Heart left ventricle (tissue), 16 donors: ENCODE data around the gene SLAIN1. TPM values are rescaled to one million over a fixed set of nuclear protein-coding genes. Genes with fewer than 3 reads are reported as not detected.

Experiments used
- ATAC-seq, 4 donors: fragments of 200-7000 bp; cut with Tn5 transposase; one replicate each; pipeline ENCODE4 v1.9.1; 2020 to 2022; ENCODE audit warnings: moderate library complexity in 4 of 4, mild to moderate bottlenecking in 3 of 4, moderate number of reproducible peaks in 1 of 4
- DNase-seq, 5 donors: peaks; one replicate each; pipeline ENCODE4 v3.0.0-alpha.2; 2020
- H3K27ac ChIP-seq, 12 donors: fragments of 200-600 bp; sonication (generic) in 4 of 12; one replicate each; pipeline versions ENCODE4 v1.5.0 to v1.8.0; 2016 to 2022; ENCODE audit warnings: mild to moderate bottlenecking in 2 of 12
- H3K27me3 ChIP-seq, 9 donors: fragments of 200-600 bp; sonication (generic) in 2 of 9; one replicate each; pipeline versions ENCODE4 v1.5.1 to v1.8.0; 2016 to 2022; ENCODE audit warnings: mild to moderate bottlenecking in 3 of 9
- H3K36me3 ChIP-seq, 9 donors: fragments of 200-600 bp; sonication (generic) in 2 of 9; one replicate each; pipeline versions ENCODE4 v1.5.0 to v1.8.0; 2018 to 2022; ENCODE audit warnings: mild to moderate bottlenecking in 2 of 9
- H3K4me1 ChIP-seq, 12 donors: fragments of 200-600 bp; sonication (generic) in 4 of 12; one replicate each; pipeline versions ENCODE4 v1.5.0 to v1.8.0; 2016 to 2022; ENCODE audit warnings: mild to moderate bottlenecking in 3 of 12
- H3K4me3 ChIP-seq, 12 donors: fragments of 200-600 bp; sonication (generic) in 4 of 12; one replicate each; pipeline versions ENCODE4 v1.5.0 to v1.8.0; 2017 to 2022; ENCODE audit warnings: mild to moderate bottlenecking in 9 of 12, moderate library complexity in 4 of 12
- H3K9me3 ChIP-seq, 12 donors: fragments of 200-600 bp; sonication (generic) in 4 of 12; one replicate each; pipeline versions ENCODE4 v1.5.0 to v1.8.0; 2016 to 2022; ENCODE audit warnings: mild to moderate bottlenecking in 1 of 12
- CTCF ChIP-seq, 12 donors: fragments of 200-600 bp; sonication (generic) in 4 of 12; IDR thresholded peaks; one replicate each; pipeline versions ENCODE4 v1.5.0 to v1.8.0; 2018 to 2022; ENCODE audit warnings: antibody characterized with exemption in 12 of 12, mild to moderate bottlenecking in 5 of 12
- POLR2A ChIP-seq, 2 donors: fragments of 450-650 bp; IDR thresholded peaks; one replicate each; pipeline ENCODE4 v1.6.1; 2017; ENCODE audit warnings: antibody characterized with exemption in 2 of 2, mild to moderate bottlenecking in 2 of 2, moderate library complexity in 2 of 2
- WGBS, 4 donors: extraction: QIAGEN DNeasy Blood & Tissue Kit in 2 of 4; methylation state at CpG; one replicate each; pipeline versions ENCODE4 v1.1.5 to v1.1.7; 2013 to 2018; 5-methylcytosine and 5-hydroxymethylcytosine counted together
- intact Hi-C, 10 donors: fragments of 100-400 bp; cut with DNase I; formaldehyde crosslinking; loops; one replicate each; pipeline versions ENCODE4 v1.11.1 to v1.14.2; 2022
- polyA plus RNA-seq, 2 donors: library from polyadenylated mRNA; stranded (reverse); fragments of 200-250 nt; gene quantifications; one replicate each; pipeline ENCODE4 v1.2.3, GENCODE V29; 2013
- total RNA-seq, 9 donors: library from RNA; depleted of rRNA in 2 of 9; stranded (reverse); fragments of >200 nt in 2 of 9; fragmentation: NEBNext Ultra II Directional in 3 of 9; extraction: Animal tissue kit (Norgen Biotek cat#: 25700) in 3 of 9; gene quantifications; one replicate each; pipeline versions ENCODE4 v1.1.0 to v1.2.4, GENCODE V29; 2016 to 2023
- donor health status: ischemic (EF 13 %, LVEDD 7.1; RV severe dilation, severe dysfunction).
- donor health status: healthy with polysubstance abuse.
- donor health status: DM: no; HTN: yes; CAD: no.
- donor health status: DM: no; HTN: no; CAD: no.
- donor health status: ischemic (EF 25% LVEDD 6.9; RV normal size, moderate dysfunction).
- donor health status: ischemic (EF 25% LVEDD 5.7; RV mildly dilated, moderate dysfunction).
- donor health status: healthy.
- donor health status: DM: yes; HTN: yes; CAD: no.
- donor health status: ischemic (EF 35%, LVEDD 5.7; RV mildly dilated, moderate dysfunction).
- donor health status: nonischemic (EF 11% LVEDD 7.7; RV severe dilation, severe dysfunction).
- donor health status: DM: yes; HTN: yes; CAD: no.
- donor health status: PGD.
- donor health status: ischemic (EF 29% LVEDD 5.4; RV normal size, mild dysfunction).
- donor health status: nonischemic (EF 23%, LVEDD 6.1; RV moderate dilation, normal function).

SLAIN1 gene
- total and polyA plus RNA-seq, 11 donors: 2.3 to 14.9 (median 7.0) TPM

- no peaks in the 10 kb centered on the region for H3K36me3 ChIP-seq
- TF ChIP-seq POLR2A (IDR thresholded peaks at IDR 0.05): no peak
- no peak for TF ChIP-seq CTCF (IDR thresholded peaks at IDR 0.05)
- peak in 1 of 4 donors; percentile 12 for ATAC-seq
- intact Hi-C loops: no loop called here
- 62 to 75% (median 63%) methylated on average over 8 of the region's 8 CpGs for whole genome bisulfite sequencing, 4 donors
- H3K27me3 ChIP-seq: no peaks in the 10 kb centered on the region
- H3K4me1 ChIP-seq: peaks cover 0 to 21% (median 6%) of the 10 kb centered on the region in 12 donors
- H3K27ac ChIP-seq: no peak overlapping the region
- H3K9me3 ChIP-seq: no peaks in the 10 kb centered on the region
- no peak overlapping the region for H3K4me3 ChIP-seq
- DNase-seq: no peak
Observed at GRCh38 chr13:77729502-77730221, 32.2 kb downstream of the SLAIN1 start.

- TF ChIP-seq POLR2A (IDR thresholded peaks at IDR 0.05) (no peak), CTCF (IDR thresholded peaks at IDR 0.05) (no peak)
- DNase-seq: no peak
- Histone ChIP-seq H3K27me3 (no peaks in the 10 kb centered on the region), H3K4me3 (no peak overlapping the region), H3K9me3 (no peaks in the 10 kb centered on the region), H3K36me3 (no peaks in the 10 kb centered on the region), H3K27ac (no peak overlapping the region), H3K4me1 (peaks cover 0 to 21% (median 6%) of the 10 kb centered on the region in 12 donors)
- intact Hi-C loops: no loop called here
- ATAC-seq: no peak
- WGBS, 4 donors: 92 to 100% (median 95%) methylated on average over 1 of the region's 1 CpG
Observed at GRCh38 chr13:77730572-77730971, 33.1 kb downstream of the SLAIN1 start.

GRCh38 chr13:77732287-77732686, 34.8 kb downstream of the SLAIN1 start:
- Histone ChIP-seq H3K36me3 (no peaks in the 10 kb centered on the region), H3K27ac (no peak overlapping the region), H3K4me3 (no peak overlapping the region), H3K27me3 (no peaks in the 10 kb centered on the region), H3K4me1 (peaks cover 0 to 21% (median 6%) of the 10 kb centered on the region in 12 donors), H3K9me3 (no peaks in the 10 kb centered on the region)
- TF ChIP-seq POLR2A (IDR thresholded peaks at IDR 0.05) (no peak), CTCF (IDR thresholded peaks at IDR 0.05) (no peak)
- intact Hi-C loops: no loop called here
- no peak for ATAC-seq
- no peak for DNase-seq
- 53 to 76% (median 58%) methylated on average over 2 of the region's 2 CpGs for WGBS, 4 donors

- Histone ChIP-seq H3K4me3 (no peak overlapping the region), H3K9me3 (no peaks in the 10 kb centered on the region), H3K4me1 (peaks cover 0 to 16% (median 3%) of the 10 kb centered on the region in 12 donors), H3K27me3 (no peaks in the 10 kb centered on the region), H3K36me3 (no peaks in the 10 kb centered on the region), H3K27ac (no peak overlapping the region)
- TF ChIP-seq CTCF (IDR thresholded peaks at IDR 0.05) (no peak), POLR2A (IDR thresholded peaks at IDR 0.05) (no peak)
- ATAC-seq (no peak), DNase-seq (no peak)
- whole genome bisulfite sequencing, 4 donors: 77 to 100% (median 86%) methylated on average over 1 of the region's 1 CpG
- intact Hi-C loops: no loop called here
Observed at GRCh38 chr13:77733674-77734073, 36.2 kb downstream of the SLAIN1 start.
